SK-MEL-5 (cell line): ENCODE measurements around the gene CASQ1. TPM values are rescaled to one million over a fixed set of nuclear protein-coding genes. Genes with fewer than 3 reads are reported as not detected.

Source experiments
- DNase-seq: peaks from one replicate; pipeline ENCODE4 v3.0.0-alpha.2; 2016; ENCODE audit warnings: low read depth, low spot score
- in situ Hi-C: cut with HindIII; loops from 2 replicates; pipeline ENCODE4 v1.10.0; 2016; ENCODE audit warnings: low sequenced_read_pairs, high pct_unique_total_duplicates, low pct_unique_long_range_greater_than_20kb
- total RNA-seq: library from RNA; depleted of rRNA; stranded (reverse); fragments of >200 nt; shearing (Covaris generic); gene quantifications from 2 replicates; pipeline ENCODE4 v1.2.3, GENCODE V29; 2014; rRNA removed

The CASQ1 gene
- total RNA-seq, 1 experiment from 2014 or later: not detected

DNA sequence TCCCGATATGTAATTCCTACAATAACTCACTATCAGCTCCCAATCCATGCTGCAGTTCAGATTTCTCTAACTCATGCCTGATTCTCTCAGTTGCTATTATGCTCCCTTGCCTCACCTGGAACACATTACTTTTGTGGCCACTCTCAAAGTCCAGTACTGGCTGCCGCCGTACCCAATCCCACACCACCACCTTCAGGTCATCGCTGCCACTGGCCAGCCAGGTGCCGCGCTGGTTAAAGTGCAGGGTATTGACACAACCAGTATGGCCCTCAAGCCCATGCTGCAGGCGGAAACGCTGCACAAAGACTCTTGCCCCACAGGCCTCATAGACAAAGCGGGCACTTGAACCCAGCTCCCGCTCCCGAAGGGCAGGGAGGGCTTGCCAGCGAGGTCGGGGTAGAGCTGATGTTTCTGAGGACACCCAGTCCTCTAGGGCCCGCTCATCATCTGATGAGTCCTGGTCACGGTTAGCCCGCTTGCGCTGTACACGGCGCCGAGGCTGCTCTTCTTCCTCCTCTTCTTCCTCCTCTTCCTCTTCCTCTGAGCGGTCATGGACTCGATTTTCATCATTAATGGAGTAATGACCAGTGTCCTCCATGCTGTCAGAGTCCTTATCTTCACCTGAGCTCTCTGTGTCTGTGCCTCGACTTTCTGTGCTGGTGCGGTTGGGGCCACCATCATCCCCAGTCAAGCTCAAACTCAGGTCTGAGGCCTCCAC, 49.4 kb downstream of the CASQ1 start:
- DNase-seq: no peak
- in situ Hi-C loops: no loop called here

DNA sequence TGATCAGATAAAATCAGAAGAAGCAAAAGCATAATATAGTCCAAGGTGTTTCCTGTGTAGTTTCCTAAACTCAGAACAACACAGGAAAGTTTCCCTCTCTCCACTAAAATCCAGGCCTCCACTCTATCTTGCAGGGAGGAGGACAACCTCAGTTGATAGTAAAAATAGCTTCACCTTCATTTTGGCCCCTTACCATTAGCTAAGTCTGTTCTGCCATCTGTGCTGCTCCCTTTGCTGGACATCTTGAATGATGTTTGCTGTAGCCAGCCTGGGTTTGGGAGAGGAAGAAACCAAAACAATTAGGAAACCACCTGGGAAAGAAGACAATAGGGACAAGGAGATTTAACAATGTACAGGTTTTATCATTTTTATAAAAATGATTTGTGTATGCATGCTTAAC, 53.4 kb downstream of the CASQ1 start:
- no peak for DNase-seq
- in situ Hi-C loops: no loop called here

DNA sequence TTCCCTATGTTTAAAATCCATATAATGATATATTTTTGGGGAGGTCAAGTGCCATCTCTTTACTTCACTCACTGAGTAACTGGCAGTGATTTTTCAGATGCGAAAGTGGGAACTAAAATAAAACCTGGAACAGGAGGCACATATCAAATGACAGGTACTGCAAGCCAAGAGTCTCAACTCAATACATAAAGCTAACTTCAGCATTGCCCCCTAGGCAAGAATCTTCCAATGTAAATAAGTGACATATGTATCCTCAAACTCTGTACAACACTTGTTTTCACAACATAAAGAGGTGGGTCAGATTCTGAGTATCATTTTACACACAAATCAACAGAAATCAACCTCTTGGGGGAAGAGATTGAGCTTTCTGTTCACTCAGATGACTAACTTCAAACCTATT, 53.8 kb downstream of the CASQ1 start:
- in situ Hi-C loops: no loop called here

DNA sequence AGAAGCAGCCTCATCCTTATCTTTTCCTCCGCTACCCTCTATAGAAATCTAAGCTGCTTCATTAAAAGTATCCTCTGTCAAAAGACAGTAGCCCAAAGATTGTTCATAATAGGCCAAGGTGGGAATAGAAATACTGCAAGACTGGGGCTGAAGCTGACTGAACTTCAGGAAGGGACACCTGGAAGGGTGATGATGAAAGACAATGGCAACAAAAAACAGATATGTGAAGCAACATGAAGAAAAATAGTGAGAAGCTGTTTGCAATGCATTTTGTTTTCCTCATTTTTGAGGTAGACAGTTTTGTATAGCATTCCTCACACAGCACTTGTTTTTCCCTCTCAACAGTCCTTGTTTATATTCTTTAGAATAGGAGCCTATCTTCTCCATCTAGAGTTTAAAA, 55.1 kb downstream of the CASQ1 start:
- in situ Hi-C loops: no loop called here
- no peak for DNase-seq

More for the DNA sequence above, 53.8 kb downstream of the CASQ1 start:
- no peak for DNase-seq

DNA sequence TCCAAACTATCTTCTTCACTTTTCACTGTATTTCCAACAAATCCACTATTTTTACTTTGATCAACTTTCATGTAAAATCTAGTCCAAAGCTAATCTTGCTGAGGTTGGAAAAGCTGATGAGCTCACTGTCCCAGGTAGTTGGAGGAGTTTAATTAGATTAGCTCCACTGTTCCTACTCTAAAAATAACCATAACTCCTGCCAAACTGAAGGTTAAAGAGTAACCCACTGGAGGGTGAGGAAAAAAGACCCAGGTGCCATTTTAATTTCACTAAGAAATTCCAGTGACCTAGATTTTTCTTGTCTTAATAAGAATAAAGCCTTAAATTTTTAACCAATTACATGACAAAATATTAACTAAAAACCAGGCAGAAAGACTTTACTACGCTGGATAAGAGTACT, 56.7 kb downstream of the CASQ1 start:
- DNase-seq: no peak
- in situ Hi-C loops: no loop called here

DNA sequence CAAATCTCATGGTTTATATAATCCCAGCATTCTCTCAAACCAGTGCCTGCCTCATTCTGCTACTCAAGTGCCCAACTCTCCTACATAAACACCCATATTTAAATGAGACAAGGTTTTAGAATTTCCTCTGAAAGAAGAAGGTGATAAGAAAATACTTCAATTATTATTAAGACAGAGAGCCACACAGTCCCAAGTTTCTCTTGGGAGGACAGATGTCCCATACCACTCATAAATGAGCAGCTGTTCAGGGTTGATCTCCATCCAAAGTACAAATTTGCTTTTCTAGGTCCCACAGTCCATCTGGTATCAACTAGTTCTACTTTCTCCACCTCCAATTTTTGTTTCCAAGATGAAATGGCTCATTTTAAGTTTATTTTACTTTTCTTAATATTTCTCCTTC, 60.6 kb downstream of the CASQ1 start:
- in situ Hi-C loops: loop anchor here (10.0 kb wide), 1 partner anchor 146 kb away; no protein-coding TSS in a partner anchor
- DNase-seq: no peak

Other genes starting within 250 kb of the CASQ1 start
- not detected in 2 replicates for gene IGSF9, start 245.0 kb upstream of the CASQ1 start, total RNA-seq
- 13.6 and 17.9 TPM in 2 replicates for gene SLAMF9, start 236.3 kb upstream of the CASQ1 start, total RNA-seq
- 6.3 and 6.4 TPM in 2 replicates for gene PIGM, start 158.6 kb upstream of the CASQ1 start, total RNA-seq
- 0.11 and 0.26 TPM in 2 replicates for gene KCNJ10, start 120.4 kb upstream of the CASQ1 start, total RNA-seq
- not detected in 2 replicates for gene KCNJ9, start 109.0 kb upstream of the CASQ1 start, total RNA-seq
- gene IGSF8, start 92.0 kb upstream of the CASQ1 start, total RNA-seq: 142 and 146 TPM in 2 replicates
- not detected in 2 replicates for gene ATP1A2, start 74.8 kb upstream of the CASQ1 start, total RNA-seq
- 0.11 TPM in 1 of 2 replicates, not detected in the other for gene ATP1A4, start 39.0 kb upstream of the CASQ1 start, total RNA-seq
- gene PEA15, start 14.8 kb downstream of the CASQ1 start, total RNA-seq: 51.9 and 59.8 TPM in 2 replicates
- gene DCAF8, start 72.0 kb downstream of the CASQ1 start, total RNA-seq: 61.5 and 62.1 TPM in 2 replicates
- gene PEX19, start 94.6 kb downstream of the CASQ1 start, total RNA-seq: 46.2 and 47.4 TPM in 2 replicates
- gene COPA, start 152.7 kb downstream of the CASQ1 start, total RNA-seq: 183 and 186 TPM in 2 replicates
- gene NCSTN, start 152.8 kb downstream of the CASQ1 start, total RNA-seq: 85.8 and 87.3 TPM in 2 replicates
- gene NHLH1, start 176.5 kb downstream of the CASQ1 start, total RNA-seq: not detected in 2 replicates
- gene VANGL2, start 210.0 kb downstream of the CASQ1 start, total RNA-seq: 1.8 and 2.0 TPM in 2 replicates